RWPE2 (cell line): ENCODE measurements around the gene ARHGDIB.

Source experiments
- ATAC-seq: fragments of 200-7000 bp; cut with Tn5 transposase; 3 replicates; pipeline ENCODE4 v1.9.1; 2021; ENCODE audit warnings: low read depth
- DNase-seq: peaks from one replicate; pipeline ENCODE4 v3.0.0-alpha.2; 2020; ENCODE audit warnings: low spot score
- H3K27ac ChIP-seq: fragments of 450-650 bp; 2 replicates; pipeline ENCODE4 v1.5.1; 2017; ENCODE audit warnings: mild to moderate bottlenecking; ENCODE audit not compliant: poor library complexity, severe bottlenecking
- H3K27me3 ChIP-seq: fragments of 250-450 bp; sonication (Bioruptor Pico); 2 replicates; pipeline ENCODE4 v1.5.1; 2021; ENCODE audit warnings: mild to moderate bottlenecking, moderate library complexity; ENCODE audit not compliant: insufficient read depth, poor library complexity, severe bottlenecking
- H3K36me3 ChIP-seq: fragments of 250-450 bp; sonication (Bioruptor Pico); 2 replicates; pipeline ENCODE4 v1.5.1; 2020; ENCODE audit warnings: low read depth, mild to moderate bottlenecking, moderate library complexity
- H3K4me1 ChIP-seq: fragments of 250-450 bp; sonication (Bioruptor Pico); 2 replicates; pipeline ENCODE4 v1.5.1; 2021; ENCODE audit warnings: mild to moderate bottlenecking, moderate library complexity; ENCODE audit not compliant: insufficient read depth, poor library complexity, severe bottlenecking
- H3K4me3 ChIP-seq: fragments of 250-450 bp; sonication (Bioruptor Pico); 2 replicates; pipeline ENCODE4 v1.5.1; 2021; ENCODE audit warnings: mild to moderate bottlenecking, moderate library complexity; ENCODE audit not compliant: severe bottlenecking
- H3K9me3 ChIP-seq: fragments of 250-450 bp; sonication (Bioruptor Pico); 2 replicates; pipeline ENCODE4 v1.5.1; 2021; ENCODE audit warnings: mild to moderate bottlenecking, moderate library complexity; ENCODE audit not compliant: severe bottlenecking
- TF ChIP-seq, protein P1 (sequence below): fragments of 450-650 bp; IDR thresholded peaks from one replicate; pipeline ENCODE4 v1.5.1; 2017; ENCODE audit warnings: mild to moderate bottlenecking, moderate library complexity; ENCODE audit not compliant: poor library complexity, severe bottlenecking

Gene ARHGDIB

DNA sequence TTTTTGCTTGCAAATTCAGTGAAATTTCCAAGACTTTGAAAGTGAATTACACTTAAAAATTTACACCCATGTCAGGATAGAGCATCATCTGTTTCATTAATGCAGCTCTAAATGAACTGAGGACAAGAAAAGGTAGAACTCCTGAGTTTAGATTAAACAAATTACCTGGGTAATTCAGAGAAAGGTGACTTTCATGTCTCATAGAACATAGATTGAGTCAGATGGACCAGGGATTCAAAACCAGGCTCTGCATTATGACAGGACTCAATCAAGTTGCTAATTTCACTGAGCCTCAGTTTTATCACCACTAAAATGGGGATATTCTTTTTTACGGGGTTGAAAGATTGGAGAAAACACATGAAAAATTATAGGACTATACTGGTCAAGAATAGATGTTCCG, 4.5 kb downstream of the ARHGDIB start:
- no peak for DNase-seq
- H3K27me3 ChIP-seq: no peaks in the 10 kb centered on the region
- H3K4me1 ChIP-seq: peaks cover 13% of the 10 kb centered on the region
- H3K27ac ChIP-seq: no peak overlapping the region
- no peaks in the 10 kb centered on the region for H3K9me3 ChIP-seq
- no peak for ATAC-seq
- no peak overlapping the region for H3K4me3 ChIP-seq
- TF ChIP-seq, protein P1, sequence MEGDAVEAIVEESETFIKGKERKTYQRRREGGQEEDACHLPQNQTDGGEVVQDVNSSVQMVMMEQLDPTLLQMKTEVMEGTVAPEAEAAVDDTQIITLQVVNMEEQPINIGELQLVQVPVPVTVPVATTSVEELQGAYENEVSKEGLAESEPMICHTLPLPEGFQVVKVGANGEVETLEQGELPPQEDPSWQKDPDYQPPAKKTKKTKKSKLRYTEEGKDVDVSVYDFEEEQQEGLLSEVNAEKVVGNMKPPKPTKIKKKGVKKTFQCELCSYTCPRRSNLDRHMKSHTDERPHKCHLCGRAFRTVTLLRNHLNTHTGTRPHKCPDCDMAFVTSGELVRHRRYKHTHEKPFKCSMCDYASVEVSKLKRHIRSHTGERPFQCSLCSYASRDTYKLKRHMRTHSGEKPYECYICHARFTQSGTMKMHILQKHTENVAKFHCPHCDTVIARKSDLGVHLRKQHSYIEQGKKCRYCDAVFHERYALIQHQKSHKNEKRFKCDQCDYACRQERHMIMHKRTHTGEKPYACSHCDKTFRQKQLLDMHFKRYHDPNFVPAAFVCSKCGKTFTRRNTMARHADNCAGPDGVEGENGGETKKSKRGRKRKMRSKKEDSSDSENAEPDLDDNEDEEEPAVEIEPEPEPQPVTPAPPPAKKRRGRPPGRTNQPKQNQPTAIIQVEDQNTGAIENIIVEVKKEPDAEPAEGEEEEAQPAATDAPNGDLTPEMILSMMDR: no peak
- H3K36me3 ChIP-seq: no peaks in the 10 kb centered on the region

DNA sequence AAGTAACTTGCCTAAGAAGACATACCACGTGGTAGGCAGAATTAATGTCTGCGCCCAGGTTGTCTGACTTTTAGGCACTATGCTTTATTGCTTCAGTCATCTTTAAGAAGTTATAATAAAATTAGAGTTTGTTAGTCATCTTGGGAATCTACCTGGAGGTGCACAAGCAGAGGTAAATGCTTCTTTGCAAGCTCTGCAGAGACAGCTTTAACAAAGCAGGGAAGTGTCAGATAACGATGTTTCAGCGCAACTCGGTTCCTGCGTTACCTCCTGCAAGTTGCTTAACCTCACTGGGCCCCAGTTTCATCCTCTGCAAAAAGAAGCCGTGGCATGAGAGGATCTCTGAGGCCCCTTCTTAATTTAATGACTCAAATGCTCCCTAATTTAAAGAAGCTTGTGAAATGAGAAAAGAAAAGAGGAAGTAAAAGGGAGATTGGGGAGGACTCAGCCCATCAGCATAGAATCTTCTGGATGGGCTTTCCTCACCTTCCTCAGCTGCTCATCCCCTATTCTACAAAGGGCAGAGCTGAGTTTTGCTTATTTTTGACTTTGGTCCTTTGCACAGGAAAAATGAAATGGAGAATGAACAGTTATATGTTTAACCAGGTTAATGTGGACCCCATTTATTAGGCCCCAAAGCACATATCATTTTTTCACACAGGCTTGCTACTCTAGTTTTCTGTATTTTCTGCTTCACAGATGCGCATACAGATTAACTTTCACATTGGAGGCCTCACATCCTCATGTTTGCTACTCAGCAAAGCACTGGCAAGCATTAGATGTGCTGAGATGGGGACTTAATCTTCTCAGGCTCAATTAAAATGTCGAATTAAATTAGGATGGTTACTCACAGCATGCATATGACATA, 5.1 kb downstream of the ARHGDIB start:
- TF ChIP-seq, protein P1: no peak
- Histone ChIP-seq H3K4me1 (peaks cover 18% of the 10 kb centered on the region), H3K27me3 (no peaks in the 10 kb centered on the region), H3K4me3 (no peak overlapping the region), H3K27ac (no peak overlapping the region), H3K36me3 (no peaks in the 10 kb centered on the region), H3K9me3 (no peaks in the 10 kb centered on the region)
- DNase-seq (no peak), ATAC-seq (no peak)

DNA sequence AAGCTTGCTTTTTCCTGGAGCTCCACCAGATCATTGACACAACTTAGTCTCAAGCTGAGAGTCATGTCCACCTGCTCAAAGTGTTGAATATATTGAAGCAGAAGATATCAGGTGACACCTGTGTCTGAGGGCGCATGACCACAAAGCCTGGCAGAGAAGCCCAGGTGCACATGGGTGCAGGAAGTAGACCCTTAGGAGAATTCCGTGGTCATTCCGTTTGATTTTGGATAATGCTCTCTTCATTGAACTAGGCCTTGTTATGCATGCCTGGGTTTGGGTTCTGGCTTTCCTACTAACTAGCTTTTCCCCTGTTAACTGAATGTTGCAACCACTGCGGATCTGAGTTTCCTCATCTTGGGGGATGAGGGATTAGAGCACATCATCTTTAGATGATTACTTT, 7.1 kb downstream of the ARHGDIB start:
- DNase-seq (no peak), ATAC-seq (no peak)
- Histone ChIP-seq H3K4me1 (peaks cover 21% of the 10 kb centered on the region), H3K27me3 (no peaks in the 10 kb centered on the region), H3K36me3 (peaks cover 9% of the 10 kb centered on the region; the same call in 1 of the 2 replicates), H3K4me3 (no peak overlapping the region), H3K27ac (no peak overlapping the region), H3K9me3 (no peaks in the 10 kb centered on the region)
- TF ChIP-seq, protein P1: no peak

DNA sequence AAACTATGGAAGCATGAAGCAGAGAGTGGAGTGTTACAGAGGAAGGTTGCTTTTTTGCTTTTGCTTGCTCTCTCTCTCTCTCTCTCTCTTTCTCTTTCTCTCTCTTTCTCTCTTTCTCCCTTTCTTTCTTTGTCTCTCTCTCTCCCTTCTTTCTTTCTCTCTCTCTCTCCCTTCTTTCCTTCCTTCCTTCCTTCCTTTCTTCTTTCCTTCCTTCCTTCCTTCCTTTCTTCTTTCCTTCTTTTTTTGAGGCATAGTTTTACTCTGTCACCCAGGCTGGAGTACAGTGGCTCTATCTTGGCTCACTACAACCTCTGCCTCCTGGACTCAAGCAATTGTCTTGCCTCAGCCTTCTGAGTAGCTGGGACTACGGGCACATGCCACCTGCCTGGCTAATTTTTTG, 7.6 kb downstream of the ARHGDIB start:
- H3K27ac ChIP-seq: no peak overlapping the region
- no peaks in the 10 kb centered on the region for H3K9me3 ChIP-seq
- ATAC-seq (no peak), DNase-seq (no peak)
- peaks cover 21% of the 10 kb centered on the region for H3K4me1 ChIP-seq
- H3K4me3 ChIP-seq: no peak overlapping the region
- no peaks in the 10 kb centered on the region for H3K27me3 ChIP-seq
- H3K36me3 ChIP-seq: peaks cover 12% of the 10 kb centered on the region; the same call in 1 of the 2 replicates
- TF ChIP-seq, protein P1: no peak
